ENCODE results near the gene SLC35F4. TPM values are rescaled to one million over a fixed set of nuclear protein-coding genes. Genes with fewer than 3 reads are reported as not detected.
"Not testable (repeated sequence)": the region's sequence is repeated elsewhere in the genome, so short reads cannot be mapped to it uniquely, and the experiment has no call there.

SLC35F4 gene
- total RNA-seq, 6 donors from 2014 or later: not detected

DNA sequence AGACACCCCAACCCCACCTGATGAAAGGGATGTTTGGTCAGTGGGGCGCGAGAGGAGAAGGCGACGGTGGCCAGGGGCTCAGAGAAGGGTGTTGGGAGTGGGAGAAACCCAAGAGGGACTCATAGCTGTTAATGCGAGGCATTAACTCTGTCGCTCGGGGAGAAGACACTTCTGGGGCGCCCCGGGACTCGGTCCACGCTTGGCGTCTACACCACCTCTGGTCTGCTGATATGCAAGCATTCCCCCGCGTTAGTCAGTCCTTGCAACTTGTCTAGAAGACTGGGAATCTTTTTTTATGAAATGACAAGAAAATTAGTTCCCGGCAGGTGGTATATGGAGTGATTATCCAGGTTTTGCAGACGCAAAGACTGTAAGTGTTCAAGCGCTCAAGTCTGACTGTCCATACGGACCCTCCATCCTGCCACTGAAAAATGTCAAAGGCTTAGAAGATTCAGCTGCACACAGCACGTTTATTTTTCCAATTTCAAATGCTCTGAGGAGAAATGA is 360 bp upstream of the SLC35F4 start:
- TF ChIP-seq POLR2A (IDR thresholded peaks at IDR 0.05): no peak
- Histone ChIP-seq H3K36me3 (no peaks in the 10 kb centered on the region), H3K4me1 (peaks cover 0 to 13% (median 7%) of the 10 kb centered on the region in 4 donors), H3K9me3 (no peaks in the 10 kb centered on the region), H3K4me3 (no peak overlapping the region), H3K27ac (no peak overlapping the region), H3K27me3 (peaks cover 0 to 19% (median 9%) of the 10 kb centered on the region in 4 donors)
- WGBS, 2 donors: 19 to 29% methylated on average over 19 of the region's 19 CpGs
- DNase-seq (no peak), ATAC-seq (ENCODE audit: low FRiP score in 2 of 2) (no peak)

GRCh38 chr14:57865066-57865402 is 858 bp downstream of the SLC35F4 start:
- Histone ChIP-seq H3K4me1 (peaks cover 0 to 13% (median 7%) of the 10 kb centered on the region in 4 donors), H3K9me3 (no peaks in the 10 kb centered on the region), H3K27me3 (peaks cover 0 to 19% (median 9%) of the 10 kb centered on the region in 4 donors), H3K27ac (no peak overlapping the region), H3K4me3 (no peak overlapping the region), H3K36me3 (no peaks in the 10 kb centered on the region)
- DNase-seq (no peak), ATAC-seq (ENCODE audit: low FRiP score in 2 of 2) (no peak)
- TF ChIP-seq POLR2A (IDR thresholded peaks at IDR 0.05): no peak
- TF ChIP-seq POLR2AphosphoS5 (IDR thresholded peaks at IDR 0.05): no peak
- TF ChIP-seq CTCF (IDR thresholded peaks at IDR 0.05): no peak
- TF ChIP-seq EP300 (IDR thresholded peaks at IDR 0.05): no peak
- WGBS, 2 donors: 5 to 60% methylated on average over 1 to 6 of the region's 23 CpGs

DNA sequence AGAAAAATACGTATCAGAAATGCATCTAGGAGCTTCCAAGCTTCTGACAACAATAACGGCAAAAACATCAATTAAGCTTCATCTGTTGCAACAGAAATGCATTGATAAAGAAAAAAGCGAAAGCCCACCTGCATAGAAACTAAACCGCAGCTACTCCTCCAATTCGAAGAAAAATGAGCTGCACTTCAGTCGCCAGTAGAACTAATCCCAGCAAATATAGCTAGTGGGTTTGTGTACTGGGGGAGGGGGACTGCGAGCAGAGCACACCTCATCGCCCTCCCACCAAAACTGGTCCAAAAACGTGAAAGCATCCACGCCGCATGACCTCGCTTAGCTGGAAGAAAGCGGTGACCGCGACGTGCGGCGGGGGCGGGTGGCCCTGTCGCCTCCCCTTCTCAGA is 1.2 kb downstream of the SLC35F4 start:
- Histone ChIP-seq H3K36me3 (no peaks in the 10 kb centered on the region), H3K9me3 (no peaks in the 10 kb centered on the region), H3K27ac (no peak overlapping the region), H3K4me1 (peaks cover 0 to 13% (median 7%) of the 10 kb centered on the region in 4 donors), H3K27me3 (peaks cover 0 to 19% (median 9%) of the 10 kb centered on the region in 4 donors), H3K4me3 (no peak overlapping the region)
- no peak for ATAC-seq (ENCODE audit: low FRiP score in 2 of 2)
- no peak for DNase-seq
- WGBS, 2 donors: 23 to 29% methylated on average over 15 to 20 of the region's 20 CpGs
- no peak for TF ChIP-seq EP300 (IDR thresholded peaks at IDR 0.05)
- TF ChIP-seq POLR2AphosphoS5 (IDR thresholded peaks at IDR 0.05): no peak
- TF ChIP-seq CTCF (IDR thresholded peaks at IDR 0.05): no peak
- no peak for TF ChIP-seq POLR2A (IDR thresholded peaks at IDR 0.05)

GRCh38 chr14:57863471-57863870 is 2.4 kb downstream of the SLC35F4 start:
- no peak for TF ChIP-seq POLR2AphosphoS5 (IDR thresholded peaks at IDR 0.05)
- no peak for TF ChIP-seq CTCF (IDR thresholded peaks at IDR 0.05)
- TF ChIP-seq EP300 (IDR thresholded peaks at IDR 0.05): no peak
- TF ChIP-seq POLR2A (IDR thresholded peaks at IDR 0.05): no peak
- whole genome bisulfite sequencing, 2 donors: 66 to 79% methylated on average over 3 of the region's 3 CpGs
- H3K27me3 ChIP-seq: peaks cover 0 to 19% (median 9%) of the 10 kb centered on the region in 4 donors
- DNase-seq: no peak
- no peak overlapping the region for H3K4me3 ChIP-seq
- no peak for ATAC-seq (ENCODE audit: low FRiP score in 2 of 2)
- H3K36me3 ChIP-seq: no peaks in the 10 kb centered on the region
- peaks cover 0 to 13% (median 7%) of the 10 kb centered on the region in 4 donors for H3K4me1 ChIP-seq
- H3K27ac ChIP-seq: no peak overlapping the region
- no peaks in the 10 kb centered on the region for H3K9me3 ChIP-seq

DNA sequence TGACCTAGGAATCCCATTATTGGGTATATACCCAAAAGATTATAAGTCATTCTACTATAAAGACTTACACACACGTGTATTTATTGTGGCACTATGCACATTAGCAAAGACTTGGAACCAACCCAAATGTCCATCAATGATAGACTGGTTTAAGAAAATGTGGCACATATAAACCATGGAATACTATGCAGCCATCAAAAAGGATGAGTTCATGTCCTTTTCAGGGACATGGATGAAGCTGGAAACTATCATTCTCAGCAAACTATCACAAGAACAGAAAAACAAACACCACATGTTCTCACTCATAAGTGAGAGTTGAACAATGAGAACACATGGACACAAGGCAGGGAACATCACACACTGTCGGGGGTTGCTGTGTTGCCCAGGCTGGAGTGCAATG is 10.2 kb downstream of the SLC35F4 start:
- H3K4me1 ChIP-seq; DNase-seq; H3K27me3 ChIP-seq; H3K36me3 ChIP-seq; ATAC-seq (ENCODE audit: low FRiP score in 2 of 2); H3K9me3 ChIP-seq; H3K4me3 ChIP-seq; H3K27ac ChIP-seq: not testable (repeated sequence)
- 90 to 93% methylated on average over 2 of the region's 2 CpGs for WGBS, 2 donors

GRCh38 chr14:57854571-57854970 is 11.3 kb downstream of the SLC35F4 start:
- Histone ChIP-seq H3K36me3 (no peaks in the 10 kb centered on the region), H3K9me3 (no peaks in the 10 kb centered on the region), H3K4me1 (no peaks in the 10 kb centered on the region), H3K27ac (no peak overlapping the region), H3K27me3 (no peaks in the 10 kb centered on the region), H3K4me3 (no peak overlapping the region)
- WGBS, 2 donors: 74 to 87% methylated on average over 2 of the region's 2 CpGs
- ATAC-seq (ENCODE audit: low FRiP score in 2 of 2): no peak
- DNase-seq: no peak
- TF ChIP-seq POLR2A (IDR thresholded peaks at IDR 0.05) (no peak), EP300 (IDR thresholded peaks at IDR 0.05) (no peak), POLR2AphosphoS5 (IDR thresholded peaks at IDR 0.05) (no peak), CTCF (IDR thresholded peaks at IDR 0.05) (no peak)

Data from upper lobe of left lung (tissue), 6 donors.